GM12878 (cell line): ENCODE measurements around the gene RASSF8. TPM values are rescaled to one million over a fixed set of nuclear protein-coding genes. Genes with fewer than 3 reads are reported as not detected.

ENCODE experiments used
- ATAC-seq: fragments of 200-7000 bp; cut with Tn5 transposase; 3 replicates; pipeline ENCODE4 v1.9.1; 2020; ENCODE audit warnings: mild to moderate bottlenecking, moderate library complexity
- BruUV-seq: library from RNA; stranded (reverse); fragments of 400-500 nt; replicated peaks from 2 replicates; lab custom pipeline; 2021; lab: Mats Ljungman, UMichigan
- CTCF ChIA-PET: fragments of 300-600 bp; sonication (Branson Sonifier 250); formaldehyde crosslinking; extraction: SDS; loops from one replicate; lab custom pipeline; 2021; ENCODE audit warnings: inconsistent platforms; lab: Yijun Ruan, JAX
- POLR2A ChIA-PET: fragments of 350-600 bp; formaldehyde crosslinking; extraction: SDS; loops from one replicate; lab custom pipeline; 2021; ENCODE audit warnings: inconsistent platforms; lab: Charles Lee
- RAD21 ChIA-PET: fragments of 300-600 bp; sonication (Branson Sonifier 250); formaldehyde crosslinking; loops from one replicate; lab custom pipeline; 2023; ENCODE audit warnings: antibody characterized with exemption; ENCODE audit not compliant: unreplicated experiment; lab: Charles Lee
- SMC1A ChIA-PET: fragments of 300-600 bp; sonication (Branson Sonifier 250); formaldehyde crosslinking; loops from one replicate; lab custom pipeline; 2023; ENCODE audit not compliant: unreplicated experiment, uncharacterized antibody; lab: Charles Lee
- DNase-seq: peaks from one replicate; pipeline ENCODE4 v3.0.0-alpha.2; 2011; ENCODE audit warnings: low read depth, low spot score
- FAIRE-seq: peaks from 3 replicates; lab custom pipeline; 2011; peaks lifted over from hg19 to GRCh38; lab: Jason Lieb, UNC
- H2AFZ ChIP-seq: 2 replicates; pipeline ENCODE4 v1.6.0; 2011; ENCODE audit warnings: low read depth, low read length, control low read depth; ENCODE audit not compliant: control insufficient read depth
- H3K27ac ChIP-seq: 2 replicates; pipeline ENCODE4 v1.5.1; 2011; ENCODE audit warnings: control low read depth; ENCODE audit not compliant: control insufficient read depth, insufficient read depth
- H3K27me3 ChIP-seq, 2 experiments: replicated peaks in 1 of 2; 2 replicates each; pipeline versions ENCODE4 v1.6.0 to v1.6.1; 2011; ENCODE audit warnings: low read length in 1 of 2; ENCODE audit not compliant: control insufficient read depth in 2 of 2, insufficient read depth in 2 of 2
- H3K36me3 ChIP-seq, 2 experiments: 2 replicates each; pipeline ENCODE4 v1.5.1; 2011; ENCODE audit warnings: low read length in 1 of 2; ENCODE audit not compliant: control insufficient read depth in 2 of 2, insufficient read depth in 2 of 2
- H3K4me1 ChIP-seq: 2 replicates; pipeline ENCODE4 v1.6.1; 2011; ENCODE audit warnings: mild to moderate bottlenecking, low read length, moderate library complexity, mixed read lengths; ENCODE audit not compliant: control insufficient read depth, insufficient read depth
- H3K4me2 ChIP-seq: 2 replicates; pipeline ENCODE4 v1.6.0; 2011; ENCODE audit warnings: control low read depth; ENCODE audit not compliant: control insufficient read depth, insufficient read depth
- H3K4me3 ChIP-seq: fragments of 200-600 bp; sonication (generic); 2 replicates; pipeline ENCODE4 v1.5.1; 2016
- H3K79me2 ChIP-seq: 2 replicates; pipeline ENCODE4 v1.6.0; 2011; ENCODE audit warnings: low read length; ENCODE audit not compliant: control insufficient read depth, insufficient read depth
- H3K9ac ChIP-seq: 2 replicates; pipeline ENCODE4 v1.8.0; 2011; ENCODE audit warnings: low read length, control low read depth, mixed read lengths; ENCODE audit not compliant: control insufficient read depth, insufficient read depth
- H3K9me3 ChIP-seq: replicated peaks from 3 replicates; pipeline ENCODE4 v1.5.1; 2011; ENCODE audit warnings: mild to moderate bottlenecking, low read length; ENCODE audit not compliant: control insufficient read depth, insufficient read depth
- H4K20me1 ChIP-seq: 2 replicates; pipeline ENCODE4 v1.6.0; 2011; ENCODE audit not compliant: control insufficient read depth, insufficient read depth
- E4F1 ChIP-seq: fragments of 450-650 bp; IDR thresholded peaks from 2 replicates; pipeline ENCODE4 v1.6.1; 2018; ENCODE audit warnings: borderline replicate concordance, mild to moderate bottlenecking; ENCODE audit not compliant: partially characterized antibody
- MTA2 ChIP-seq: fragments of 450-650 bp; IDR thresholded peaks from 2 replicates; pipeline ENCODE4 v1.6.1; 2016; ENCODE audit warnings: low read depth, mild to moderate bottlenecking, moderate library complexity
- MXI1 ChIP-seq: fragments of 150-350 bp; IDR thresholded peaks from 2 replicates; pipeline ENCODE4 v1.6.1; 2011; ENCODE audit warnings: low read depth, mild to moderate bottlenecking, inconsistent platforms, low read length, improper control_type of control experiment
- WGBS: methylation state at CpG from one replicate; pipeline ENCODE4 v1.1.6; 2016; ENCODE audit warnings: low lambda C conversion rate; ENCODE audit not compliant: insufficient replicate concordance, insufficient coverage; ENCODE audit errors: missing lambda C conversion rate; 5-methylcytosine and 5-hydroxymethylcytosine counted together
- in situ Hi-C: fragments of 300-500 bp; cut with MboI; formaldehyde crosslinking; loops from 9 replicates; pipeline ENCODE4 v1.14.3; 2018; ENCODE audit warnings: mixed read lengths
- intact Hi-C: fragments of 100-400 bp; cut with micrococcal nuclease; formaldehyde crosslinking; loops from one replicate; pipeline ENCODE4 v1.14.2; 2022; ENCODE audit not compliant: unreplicated experiment
- polyA plus RNA-seq, 11 experiments: library from polyadenylated mRNA; depleted of rRNA in 4 of 11; unstranded in 6 of 11; stranded (reverse) in 5 of 11; fragments of >200 nt; fragmentation: Nextera tagmentation in 4 of 11; fragmentation: Illumina TruSeq in 1 of 11; extraction: Ambion mirVana in 4 of 11; extraction: Trizol in 1 of 11; gene quantifications; 1 replicate in 1 of 11; 2 replicates in 10 of 11; pipeline versions ENCODE4 v1.2.1 to v1.2.3, GENCODE V29; 2011 to 2016; ENCODE audit warnings: inconsistent platforms in 2 of 11, missing spikeins in 2 of 11, low read depth in 1 of 11
- total RNA-seq, 4 experiments: library from RNA; depleted of rRNA in 3 of 4; stranded (reverse); fragments of >200 nt in 3 of 4; fragmentation: Illumina TruSeq in 1 of 4; extraction: Trizol in 1 of 4; gene quantifications; 2 replicates each; pipeline versions ENCODE4 v1.2.1 to v1.2.3, GENCODE V29; 2013 to 2021

RASSF8 gene
- total and polyA plus RNA-seq, 10 of the 15 experiments (the other 5 are each of a cell fraction or from before 2014, with no cell fraction given) = 0.06 to 0.18 (median 0.08) TPM; not detected in 6

GRCh38 chr12:26097046-26097878 lies 138.8 kb downstream of the RASSF8 start (continued):
- TF ChIP-seq MTA2 (no peak), E4F1 (no peak)

- Histone ChIP-seq H3K36me3 (no peaks in the 10 kb centered on the region), H3K27me3 (peaks cover 0 to 17% of the 10 kb centered on the region in 2 experiments; a peak in 2 of 4 replicates), H3K9ac (no peak overlapping the region), H3K9me3 (no peaks in the 10 kb centered on the region)
- intact Hi-C loops = loop anchor here (5.0 kb wide), 1 partner anchor 416 kb away; no protein-coding TSS in a partner anchor
- ChIA-PET POLR2A (no interaction called here), RAD21 (interaction anchor here (1.4 to 3.8 kb wide), 4 partner anchors 18 to 551 kb away, joined by 3 to 19 read pairs (median 4); no protein-coding TSS in a partner anchor)
- no peak for TF ChIP-seq MXI1
- TF ChIP-seq, all 136 proteins: peak for 0
- H3K27ac ChIP-seq = no peak overlapping the region
- no peaks in the 10 kb centered on the region for H3K79me2 ChIP-seq
- no peak overlapping the region for H3K4me3 ChIP-seq
- H3K4me1 ChIP-seq = no peaks in the 10 kb centered on the region
- no peak overlapping the region for H2AFZ ChIP-seq
- H4K20me1 ChIP-seq = no peaks in the 10 kb centered on the region
- no peak for DNase-seq
- SMC1A ChIA-PET = interaction anchor here (0.8 to 4.5 kb wide), 6 partner anchors 11 to 551 kb away, joined by 3 to 29 read pairs (median 3); no protein-coding TSS in a partner anchor
- no peak for FAIRE-seq
- no TSS peak for BruUV-seq
- ATAC-seq = no peak
- CTCF ChIA-PET = interaction anchor here (1.2 to 7.8 kb wide), 5 partner anchors 8 to 551 kb away, joined by 3 to 63 read pairs (median 4); no protein-coding TSS in a partner anchor
- H3K4me2 ChIP-seq = no peak overlapping the region
- in situ Hi-C loops = loop anchor here (25.0 kb wide), 1 partner anchor 536 kb away; no protein-coding TSS in a partner anchor
- WGBS = 88% methylated on average over 8 of the region's 8 CpGs
Observed at GRCh38 chr12:26100666-26101349, 142.3 kb downstream of the RASSF8 start.
